ENCODE data around the gene TNFRSF17. TPM values are rescaled to one million over a fixed set of nuclear protein-coding genes. Genes with fewer than 3 reads are reported as not detected.
A peak's percentile ranks its signal among the peaks of the same experiment; 100 is the strongest.

TNFRSF17 gene
- total and polyA plus RNA-seq, 10 of the 15 experiments (the other 5 are each of a cell fraction or from before 2014, with no cell fraction given) = 106 to 461 (median 179) TPM

DNA sequence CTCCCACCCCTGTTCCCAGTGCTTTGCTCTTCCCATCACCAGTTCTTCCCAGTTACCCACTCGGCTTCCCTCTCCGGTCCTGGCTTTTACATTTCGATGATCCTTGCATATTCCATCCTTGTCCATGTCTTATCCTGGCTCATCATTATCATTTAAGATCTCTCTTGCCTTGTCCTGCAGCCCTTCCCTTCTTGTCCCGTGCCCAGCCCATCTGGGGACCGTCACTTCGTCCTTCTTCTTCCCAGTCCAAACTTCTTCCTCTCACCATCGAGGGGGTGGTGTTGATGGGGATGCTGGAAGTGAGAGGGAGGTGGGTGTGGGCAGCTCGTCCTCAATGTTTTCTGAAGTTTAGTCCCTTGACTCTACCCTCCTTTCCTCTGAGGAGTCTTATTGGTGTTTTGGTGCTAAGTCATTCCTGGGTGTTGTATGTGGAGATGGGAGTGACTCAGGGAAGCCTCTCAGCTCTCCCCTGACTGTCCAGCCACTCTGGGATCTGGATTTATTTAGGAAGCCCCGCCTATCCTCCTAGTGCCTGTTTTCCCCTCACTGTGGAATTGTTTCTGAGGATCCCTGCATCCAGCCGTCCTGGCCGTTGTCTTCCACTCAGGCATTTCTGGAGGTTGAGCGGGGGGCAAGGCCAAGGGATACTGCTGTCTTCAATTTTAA, 12.5 kb downstream of the TNFRSF17 start:
- Histone ChIP-seq H3K79me2 (ENCODE audit: control insufficient read depth, insufficient read depth, low read length) (peaks cover 60% of the 10 kb centered on the region), H3K4me3 (peak overlapping the region; percentile 96), H3K9me3 (replicated peaks; ENCODE audit: control insufficient read depth, insufficient read depth, low read length) (no peaks in the 10 kb centered on the region; the same call in 2 of the 3 replicates), H4K20me1 (ENCODE audit: control insufficient read depth, insufficient read depth) (no peaks in the 10 kb centered on the region), H3K4me1 (ENCODE audit: control insufficient read depth, insufficient read depth, low read length) (peaks cover 14% of the 10 kb centered on the region), H3K27ac (ENCODE audit: control insufficient read depth, insufficient read depth) (peak overlapping the region; percentile 88), H2AFZ (ENCODE audit: control insufficient read depth, low read depth, low read length) (no peak overlapping the region), H3K36me3 (ENCODE audit: control insufficient read depth in 2 of 2, insufficient read depth in 2 of 2, low read length in 1 of 2) (peaks cover 0 to 5% of the 10 kb centered on the region in 2 experiments; a peak in 1 of 4 replicates), H3K4me2 (ENCODE audit: control insufficient read depth, insufficient read depth) (peak overlapping the region; percentile 80), H3K9ac (ENCODE audit: control insufficient read depth, insufficient read depth, low read length) (peak overlapping the region; percentile 79), H3K27me3 (replicated peaks in 1 of 2; ENCODE audit: control insufficient read depth in 2 of 2, insufficient read depth in 2 of 2, low read length in 1 of 2) (no peaks in the 10 kb centered on the region)
- DNase-seq (ENCODE audit: low read depth, low spot score) (no peak), FAIRE-seq (no peak), ATAC-seq (no peak)
- SMC1A ChIA-PET (ENCODE audit: uncharacterized antibody, unreplicated experiment) = interaction anchor here (0.9 to 5.9 kb wide), 10 partner anchors 11 to 57 kb away, joined by 3 to 162 read pairs (median 6); partner anchors contain the start of gene TNFRSF17
- TF ChIP-seq EED (IDR thresholded peaks at IDR 0.05; ENCODE audit: low read depth) = peak; percentile 45; the same call in 1 of the 2 replicates
- TF ChIP-seq SPI1 (IDR thresholded peaks at IDR 0.05; ENCODE audit: borderline replicate concordance, insufficient read depth, low read depth, low read length) = 0 out of 2 replicates have a peak, but pooled peaks have one; percentile 4
- TF ChIP-seq IKZF1 (conservative IDR thresholded peaks at IDR 0.05) = 0 out of 2 replicates have a peak, but pooled peaks have one; percentile 9
- 0 out of 4 replicates have a peak, but pooled peaks of 1 of the 2 experiments have one; percentile 10 for TF ChIP-seq IKZF2 (IDR thresholded peaks at IDR 0.05)
- no peak for TF ChIP-seq NR2C1 (IDR thresholded peaks at IDR 0.05)
- RAD21 ChIA-PET (ENCODE audit: unreplicated experiment) = interaction anchor here (1.2 to 5.9 kb wide), 9 partner anchors 10 to 90 kb away, joined by 3 to 162 read pairs (median 6); partner anchors contain the start of gene TNFRSF17
- CTCF ChIA-PET = interaction anchor here (1.0 to 5.6 kb wide), 4 partner anchors 12 to 90 kb away, joined by 3 to 73 read pairs (median 10); partner anchors contain the start of gene TNFRSF17
- in situ Hi-C loops (cut with MboI) (loop anchor here (10.0 kb wide), 1 partner anchor 1013 kb away; no protein-coding TSS in a partner anchor), intact Hi-C loops (cut with micrococcal nuclease; ENCODE audit: unreplicated experiment) (loop anchor here (1.0 to 2.0 kb wide), 2 partner anchors 13 to 28 kb away; no protein-coding TSS in a partner anchor)
- POLR2A ChIA-PET = interaction anchor here (0.6 to 6.0 kb wide), 11 partner anchors 10 to 191 kb away, joined by 3 to 171 read pairs (median 5); partner anchors contain the start of genes RSL1D1 and TNFRSF17
- no TSS peak for BruUV-seq (replicated peaks)
- whole genome bisulfite sequencing (ENCODE audit: insufficient coverage, insufficient replicate concordance, low lambda C conversion rate, missing lambda C conversion rate) = 8% methylated on average over 12 of the region's 12 CpGs
